Measurements from ENCODE around the gene FGF16. TPM values are rescaled to one million over a fixed set of nuclear protein-coding genes. Genes with fewer than 3 reads are reported as not detected.
"Not testable (repeated sequence)": the region's sequence is repeated elsewhere in the genome, so short reads cannot be mapped to it uniquely, and the experiment has no call there.

FGF16 gene
- total RNA-seq, 1 donor from 2014 or later = not detected

GRCh38 chrX:77453190-77453589 is 6.0 kb downstream of the FGF16 start:
- Mint-ChIP-seq H3K9me3 (no peaks in the 10 kb centered on the region), H3K27me3 (ENCODE audit: insufficient read depth) (peaks cover 4% of the 10 kb centered on the region), H3K4me3 (no peak overlapping the region), H3K27ac (no peak overlapping the region), H3K4me1 (ENCODE audit: low read depth) (no peaks in the 10 kb centered on the region), H3K36me3 (ENCODE audit: low read depth) (no peaks in the 10 kb centered on the region)
- intact Hi-C loops (cut with micrococcal nuclease) = no loop called here
- no peak for DNase-seq (ENCODE audit: low spot score)

- no peak for DNase-seq (ENCODE audit: low spot score)
- Mint-ChIP-seq H3K9me3 (no peaks in the 10 kb centered on the region), H3K27ac (no peak overlapping the region), H3K4me3 (no peak overlapping the region), H3K4me1 (ENCODE audit: low read depth) (no peaks in the 10 kb centered on the region), H3K36me3 (ENCODE audit: low read depth) (no peaks in the 10 kb centered on the region), H3K27me3 (ENCODE audit: insufficient read depth) (no peaks in the 10 kb centered on the region)
- intact Hi-C loops (cut with micrococcal nuclease) = no loop called here
These were observed 8.2 kb downstream of the FGF16 start for GRCh38 chrX:77455437-77455836.

GRCh38 chrX:77484045-77484444 is 36.9 kb downstream of the FGF16 start:
- no peak overlapping the region for H3K27ac Mint-ChIP-seq
- H3K36me3 Mint-ChIP-seq (ENCODE audit: low read depth) = no peaks in the 10 kb centered on the region
- H3K4me3 Mint-ChIP-seq = no peak overlapping the region
- peaks cover 4% of the 10 kb centered on the region for H3K27me3 Mint-ChIP-seq (ENCODE audit: insufficient read depth)
- no peaks in the 10 kb centered on the region for H3K4me1 Mint-ChIP-seq (ENCODE audit: low read depth)
- peaks cover 26% of the 10 kb centered on the region for H3K9me3 Mint-ChIP-seq
- no peak for DNase-seq (ENCODE audit: low spot score)
- intact Hi-C loops (cut with micrococcal nuclease) = no loop called here

DNA sequence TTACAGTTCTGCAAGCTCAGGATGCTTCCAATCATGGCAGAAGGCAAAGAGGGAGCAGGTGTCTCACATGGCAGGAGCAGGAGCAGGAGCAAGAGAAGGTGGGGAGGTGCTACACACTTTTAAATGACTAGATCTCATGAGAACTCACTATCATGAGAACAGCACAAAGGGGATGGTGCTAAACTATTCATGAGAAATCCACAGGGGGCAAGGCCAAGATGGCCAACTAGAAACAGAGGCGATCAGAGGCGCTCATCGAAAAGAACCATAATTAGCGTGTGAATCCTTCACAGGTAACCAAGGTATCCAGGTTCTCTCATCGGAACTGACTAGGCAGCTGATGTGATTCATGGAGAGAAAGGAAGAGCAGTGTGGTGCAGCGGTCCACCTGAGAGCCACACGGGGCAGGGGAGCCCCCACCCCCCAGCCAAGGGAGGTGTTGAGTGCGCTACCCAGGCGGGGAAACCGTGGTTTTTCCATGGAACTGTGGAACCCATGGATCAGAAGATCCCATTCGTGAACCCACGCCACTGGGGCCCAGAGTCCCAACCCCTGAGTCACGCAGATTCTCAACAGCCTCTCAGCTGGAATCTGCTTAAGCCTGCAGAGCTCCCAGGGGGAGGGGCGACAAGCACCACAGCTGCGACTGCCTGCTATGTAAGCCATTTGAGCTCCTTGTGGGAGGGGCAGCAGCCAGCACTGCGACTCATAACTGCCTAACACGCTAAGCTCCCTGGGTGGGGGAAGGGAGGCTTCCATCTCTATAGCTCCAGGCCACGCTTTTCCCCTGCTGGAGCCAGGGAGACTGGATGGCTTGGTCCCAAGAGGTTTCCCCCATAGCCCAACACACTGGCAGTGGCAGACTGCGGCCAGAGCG is 46.7 kb downstream of the FGF16 start:
- no peaks in the 10 kb centered on the region for H3K4me1 Mint-ChIP-seq (ENCODE audit: low read depth)
- no peak overlapping the region for H3K4me3 Mint-ChIP-seq
- no peaks in the 10 kb centered on the region for H3K36me3 Mint-ChIP-seq (ENCODE audit: low read depth)
- peaks cover 8% of the 10 kb centered on the region for H3K27me3 Mint-ChIP-seq (ENCODE audit: insufficient read depth)
- no peak overlapping the region for H3K27ac Mint-ChIP-seq
- intact Hi-C loops (cut with micrococcal nuclease) = no loop called here
- DNase-seq (ENCODE audit: low spot score) = no peak
- no peaks in the 10 kb centered on the region for H3K9me3 Mint-ChIP-seq

DNA sequence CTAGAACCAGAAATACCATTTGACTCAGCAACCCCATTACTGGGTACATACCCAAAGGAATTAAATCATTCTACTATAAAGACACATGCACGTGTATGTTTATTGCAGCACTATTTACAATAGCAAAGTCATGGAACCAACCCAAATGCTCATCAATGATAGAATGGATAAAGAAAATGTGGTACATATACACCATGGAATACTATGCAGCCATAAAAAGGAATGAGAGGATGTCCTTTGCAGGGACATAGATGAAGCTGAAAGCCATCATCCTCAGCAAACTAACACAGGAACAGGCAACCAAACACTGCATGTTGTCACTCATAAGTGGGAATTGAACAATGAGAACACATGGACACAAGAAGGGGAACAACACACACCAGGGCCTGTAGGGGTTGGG is 53.0 kb downstream of the FGF16 start:
- H3K9me3 Mint-ChIP-seq; intact Hi-C loops (cut with micrococcal nuclease); H3K27ac Mint-ChIP-seq; H3K4me3 Mint-ChIP-seq; H3K36me3 Mint-ChIP-seq (ENCODE audit: low read depth); H3K27me3 Mint-ChIP-seq (ENCODE audit: insufficient read depth); DNase-seq (ENCODE audit: low spot score); H3K4me1 Mint-ChIP-seq (ENCODE audit: low read depth): not testable (repeated sequence)

GRCh38 chrX:77502951-77503525 is 55.8 kb downstream of the FGF16 start:
- peaks cover 3% of the 10 kb centered on the region for H3K36me3 Mint-ChIP-seq (ENCODE audit: low read depth)
- no peak overlapping the region for H3K4me3 Mint-ChIP-seq
- no peak for DNase-seq (ENCODE audit: low spot score)
- H3K9me3 Mint-ChIP-seq = no peaks in the 10 kb centered on the region
- H3K27ac Mint-ChIP-seq = no peak overlapping the region
- intact Hi-C loops (cut with micrococcal nuclease) = no loop called here
- H3K27me3 Mint-ChIP-seq (ENCODE audit: insufficient read depth) = peaks cover 2% of the 10 kb centered on the region
- peaks cover 8% of the 10 kb centered on the region for H3K4me1 Mint-ChIP-seq (ENCODE audit: low read depth)

DNA sequence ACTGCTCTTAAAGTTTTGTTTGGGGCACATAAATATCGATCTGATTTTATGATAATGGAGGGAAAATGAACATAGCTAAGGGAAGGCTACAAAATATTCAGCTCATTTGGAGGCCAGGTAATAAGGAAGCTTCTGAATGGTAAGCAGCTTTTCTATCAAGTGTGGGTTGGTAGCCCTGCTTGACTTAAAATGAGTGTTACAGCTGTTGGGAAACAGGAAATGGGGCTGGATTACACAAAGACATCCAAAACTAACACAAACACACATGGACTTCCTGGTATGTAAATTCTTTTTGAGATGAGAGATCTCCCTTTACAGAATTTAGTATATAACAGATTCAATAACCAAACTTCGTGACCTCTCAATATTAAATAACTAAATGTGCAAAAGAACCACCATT is 58.0 kb downstream of the FGF16 start:
- Mint-ChIP-seq H3K4me1 (ENCODE audit: low read depth) (peaks cover 8% of the 10 kb centered on the region), H3K4me3 (no peak overlapping the region), H3K36me3 (ENCODE audit: low read depth) (peaks cover 11% of the 10 kb centered on the region), H3K9me3 (no peaks in the 10 kb centered on the region), H3K27ac (no peak overlapping the region), H3K27me3 (ENCODE audit: insufficient read depth) (no peaks in the 10 kb centered on the region)
- DNase-seq (ENCODE audit: low spot score) = no peak
- intact Hi-C loops (cut with micrococcal nuclease) = no loop called here
